NB4 (cell line): ENCODE data around the gene MYO10.

ENCODE experiments used
- DNase-seq: peaks from one replicate; pipeline ENCODE4 v3.0.0; 2010; ENCODE audit warnings: low read depth
- H3K4me3 ChIP-seq: one replicate; pipeline ENCODE4 v1.5.1; 2011; ENCODE audit warnings: mild to moderate bottlenecking, low read depth, low read length, moderate library complexity
- CTCF ChIP-seq: IDR thresholded peaks from one replicate; pipeline ENCODE4 v1.5.1; 2012; ENCODE audit warnings: low read depth, low read length
- MAX ChIP-seq: IDR thresholded peaks from 2 replicates; pipeline ENCODE4 v1.6.1; 2011; ENCODE audit warnings: low read depth, low read length
- MYC ChIP-seq: IDR thresholded peaks from 2 replicates; pipeline ENCODE4 v1.6.1; 2011; ENCODE audit warnings: low read depth, low read length
- POLR2A ChIP-seq: IDR thresholded peaks from 2 replicates; pipeline ENCODE4 v1.6.1; 2011; ENCODE audit warnings: mild to moderate bottlenecking; ENCODE audit not compliant: insufficient read length; ENCODE audit errors: extremely low read depth

MYO10 gene

GRCh38 chr5:16927613-16928012 lies 8.5 kb downstream of the MYO10 start:
- TF ChIP-seq CTCF (no peak), POLR2A (no peak), MAX (no peak), MYC (no peak)
- DNase-seq = no peak
- no peak overlapping the region for H3K4me3 ChIP-seq

GRCh38 chr5:16926417-16926816 lies 9.7 kb downstream of the MYO10 start:
- no peak overlapping the region for H3K4me3 ChIP-seq
- no peak for TF ChIP-seq CTCF
- TF ChIP-seq MYC = no peak
- no peak for TF ChIP-seq POLR2A
- no peak for TF ChIP-seq MAX
- peak; percentile 11 for DNase-seq

DNA sequence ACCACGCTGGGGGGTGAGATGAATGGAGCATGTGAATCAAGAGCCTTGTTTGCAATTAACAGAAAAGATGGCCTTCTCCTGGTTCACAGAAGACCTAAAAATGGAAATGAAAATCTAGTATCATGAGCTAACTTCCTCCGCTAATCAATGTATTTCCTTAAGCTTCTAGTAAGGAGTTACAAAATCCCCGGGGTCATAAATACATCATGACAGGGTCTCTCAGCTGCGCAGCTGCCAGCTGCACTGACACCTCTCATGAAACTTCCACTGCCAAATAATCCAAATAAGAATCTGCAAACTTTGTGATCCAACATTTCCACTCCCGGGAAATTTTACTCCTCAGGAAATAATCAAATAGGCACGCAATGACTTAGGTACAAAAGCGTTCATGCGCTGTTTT lies 11.9 kb downstream of the MYO10 start:
- DNase-seq = no peak
- H3K4me3 ChIP-seq = no peak overlapping the region
- TF ChIP-seq POLR2A = no peak
- no peak for TF ChIP-seq MAX
- TF ChIP-seq CTCF = no peak
- no peak for TF ChIP-seq MYC

DNA sequence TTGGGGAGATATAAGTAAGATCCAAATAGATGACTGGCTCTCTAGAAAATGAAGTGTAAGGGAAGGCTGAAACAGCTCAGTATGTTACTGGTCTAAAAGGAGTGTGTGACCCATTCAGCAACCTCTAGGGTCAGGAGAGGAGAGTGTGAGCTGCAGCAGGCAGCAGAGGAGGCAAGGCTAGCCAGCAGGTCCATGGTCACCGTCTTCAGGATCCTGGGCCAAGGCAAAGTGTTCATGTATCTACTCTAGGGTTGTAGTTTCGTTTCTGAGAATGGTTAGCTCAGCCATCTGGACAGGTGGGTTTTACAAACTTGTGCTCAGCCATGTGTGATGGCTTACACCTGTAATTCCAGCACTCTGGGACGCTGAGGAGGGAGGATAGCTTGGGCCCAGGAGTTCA lies 13.7 kb downstream of the MYO10 start:
- TF ChIP-seq MYC (no peak), MAX (no peak), CTCF (no peak), POLR2A (no peak)
- DNase-seq = no peak
- H3K4me3 ChIP-seq = no peak overlapping the region

- DNase-seq = no peak
- H3K4me3 ChIP-seq = no peak overlapping the region
- TF ChIP-seq MYC = no peak
- no peak for TF ChIP-seq CTCF
- TF ChIP-seq MAX = no peak
- TF ChIP-seq POLR2A = no peak
Measured at GRCh38 chr5:16921211-16921610, 14.9 kb downstream of the MYO10 start.
